ENCODE data around the gene OR5M8. TPM values are rescaled to one million over a fixed set of nuclear protein-coding genes. Genes with fewer than 3 reads are reported as not detected.

The OR5M8 gene
- total RNA-seq, 1 experiment from 2014 or later: not detected

GRCh38 chr11:56495117-56495516 lies 3.9 kb upstream of the OR5M8 start:
- no peak overlapping the region for H3K9ac ChIP-seq (ENCODE audit: low read length)
- H3K79me2 ChIP-seq (ENCODE audit: insufficient read depth, low read length): no peaks in the 10 kb centered on the region
- H3K9me3 ChIP-seq (ENCODE audit: control insufficient read depth in 1 of 2, insufficient read depth in 1 of 2, low read depth in 1 of 2, low read length in 2 of 2): peaks cover 6 to 7% of the 10 kb centered on the region in 2 experiments; a peak in 2 of 4 replicates
- no peaks in the 10 kb centered on the region for H3K27me3 ChIP-seq (ENCODE audit: insufficient read depth, low read length)
- H2AFZ ChIP-seq (ENCODE audit: low read depth, low read length, poor library complexity, severe bottlenecking): no peak overlapping the region
- no peak for DNase-seq (ENCODE audit: low read depth, low spot score)
- no peaks in the 10 kb centered on the region for H3K9me2 ChIP-seq (ENCODE audit: insufficient read depth)
- no peak overlapping the region for H3K4me3 ChIP-seq (replicated peaks in 1 of 2; ENCODE audit: low read depth in 1 of 2, low read length in 2 of 2)
- no peaks in the 10 kb centered on the region for H3K4me1 ChIP-seq (ENCODE audit: control insufficient read depth in 1 of 2, insufficient read depth in 2 of 2, low read length in 2 of 2)
- no peaks in the 10 kb centered on the region for H4K20me1 ChIP-seq (ENCODE audit: insufficient read depth)
- TF ChIP-seq SP1 (IDR thresholded peaks at IDR 0.05; ENCODE audit: low read depth) (no peak), POLR2AphosphoS5 (IDR thresholded peaks at IDR 0.05; ENCODE audit: low read depth, low read length) (no peak), CEBPB (IDR thresholded peaks at IDR 0.05; ENCODE audit: low read depth) (no peak), ZNF274 (IDR thresholded peaks at IDR 0.05; ENCODE audit: low read depth, low read length) (no peak), CTCF (IDR thresholded peaks at IDR 0.05 in 2 of 3, conservative IDR thresholded peaks at IDR 0.05 in 1 of 3; ENCODE audit: borderline replicate concordance in 1 of 3, insufficient read depth in 1 of 3, low read depth in 2 of 3, low read length in 2 of 3) (no peak), MAX (IDR thresholded peaks at IDR 0.05) (no peak), JUND (IDR thresholded peaks at IDR 0.05) (no peak), RAD21 (IDR thresholded peaks at IDR 0.05; ENCODE audit: low read depth) (no peak), CBX3 (IDR thresholded peaks at IDR 0.05; ENCODE audit: low read depth) (no peak), FOSL1 (IDR thresholded peaks at IDR 0.05; ENCODE audit: low read depth) (no peak), SRF (IDR thresholded peaks at IDR 0.05; ENCODE audit: low read depth) (no peak), REST (IDR thresholded peaks at IDR 0.05; ENCODE audit: low read depth) (no peak), ATF3 (IDR thresholded peaks at IDR 0.05) (no peak), TCF7L2 (IDR thresholded peaks at IDR 0.05; ENCODE audit: borderline replicate concordance, extremely low read depth, insufficient read depth, insufficient read length) (no peak)
- ChIA-PET POLR2A (no interaction called here), CTCF (no interaction called here), RAD21 (ENCODE audit: low non-redundant PET in 1 of 2, low total read pairs in 2 of 2, uncharacterized antibody in 2 of 2, unreplicated experiment in 2 of 2) (no interaction called here)
- no peak overlapping the region for H3K4me2 ChIP-seq (ENCODE audit: low read length)
- H3K36me3 ChIP-seq (ENCODE audit: control insufficient read depth in 1 of 2, insufficient read depth in 2 of 2, low read length in 2 of 2): no peaks in the 10 kb centered on the region
- H3K27ac ChIP-seq (ENCODE audit: low read depth, low read length): no peak overlapping the region
- intact Hi-C loops (cut with micrococcal nuclease): no loop called here
- no peak for ATAC-seq
- no TSS peak for BruUV-seq (replicated peaks)

Data from HCT116 (cell line).